T47D (cell line): ENCODE data around the gene C10orf67.
"Not testable (repeated sequence)": the region's sequence is repeated elsewhere in the genome, so short reads cannot be mapped to it uniquely, and the experiment has no call there.

Source experiments
- DNase-seq, 2 experiments: peaks; one replicate each; pipeline versions ENCODE4 v3.0.0 to v3.0.0-alpha.2; 2011 to 2012; ENCODE audit warnings: low read depth in 1 of 2, low spot score in 1 of 2
- JUND ChIP-seq: IDR thresholded peaks from 2 replicates; pipeline ENCODE4 v1.6.1; 2012; ENCODE audit warnings: low read depth
- in situ Hi-C: cut with HindIII; loops from 2 replicates; pipeline ENCODE4 v1.10.0; 2016; ENCODE audit warnings: low sequenced_read_pairs, low pct_unique_long_range_greater_than_20kb

The C10orf67 gene

GRCh38 chr10:23344241-23344841, at the start of gene C10orf67:
Gene C10orf67 (minus strand): TSS chr10:23344797. CDS start chr10:23344774, 23 bp downstream.
- TF ChIP-seq JUND = no peak
- no peak for DNase-seq
- in situ Hi-C loops = no loop called here

GRCh38 chr10:23391821-23392220, 47.2 kb upstream of the C10orf67 start:
- no peak for TF ChIP-seq JUND
- in situ Hi-C loops = no loop called here
- DNase-seq = no peak

- no peak for DNase-seq
- TF ChIP-seq JUND = no peak
- in situ Hi-C loops = no loop called here
These were observed 46.2 kb upstream of the C10orf67 start for GRCh38 chr10:23390809-23391208.

- in situ Hi-C loops, DNase-seq: not testable (repeated sequence)
These were observed 45.8 kb upstream of the C10orf67 start for GRCh38 chr10:23390408-23390807.

- in situ Hi-C loops, DNase-seq: not testable (repeated sequence)
These were observed 42.9 kb upstream of the C10orf67 start for GRCh38 chr10:23387516-23387915.

GRCh38 chr10:23386052-23386451, 41.5 kb upstream of the C10orf67 start:
- DNase-seq = no peak
- TF ChIP-seq JUND = no peak
- in situ Hi-C loops = no loop called here

- DNase-seq = peak in 1 of 2 experiments; percentile 27
- in situ Hi-C loops = no loop called here
- no peak for TF ChIP-seq JUND
These were observed 39.8 kb upstream of the C10orf67 start for GRCh38 chr10:23384364-23384763.

- in situ Hi-C loops = no loop called here
- no peak for TF ChIP-seq JUND
These were observed 39.0 kb upstream of the C10orf67 start for GRCh38 chr10:23383637-23384036.

GRCh38 chr10:23381298-23382040, 36.9 kb upstream of the C10orf67 start:
- no peak for TF ChIP-seq JUND
- peak in 1 of 2 experiments; percentile 9 for DNase-seq
- in situ Hi-C loops = no loop called here

More at GRCh38 chr10:23383637-23384036, 39.0 kb upstream of the C10orf67 start:
- DNase-seq = no peak

- no peak for TF ChIP-seq JUND
- no peak for DNase-seq
- in situ Hi-C loops = no loop called here
These were observed 35.1 kb upstream of the C10orf67 start for GRCh38 chr10:23379686-23380085.

GRCh38 chr10:23376229-23376655, 31.6 kb upstream of the C10orf67 start:
- no peak for TF ChIP-seq JUND
- in situ Hi-C loops = no loop called here
- no peak for DNase-seq

- in situ Hi-C loops = no loop called here
- TF ChIP-seq JUND = no peak
- DNase-seq = no peak
These were observed 30.8 kb upstream of the C10orf67 start for GRCh38 chr10:23375366-23375765.

GRCh38 chr10:23373156-23373555, 28.6 kb upstream of the C10orf67 start:
- TF ChIP-seq JUND = no peak
- DNase-seq = no peak
- in situ Hi-C loops = no loop called here
